GM18517 (cell line): ENCODE data around the gene SLC18A2.
"Not testable (repeated sequence)": the region's sequence is repeated elsewhere in the genome, so short reads cannot be mapped to it uniquely, and the experiment has no call there.

Experiments
- ATAC-seq: cut with Tn5 transposase; IDR thresholded peaks from one replicate; pipeline ENCODE4 v1.9.1; 2021; ENCODE audit warnings: mild to moderate bottlenecking, moderate library complexity; ENCODE audit not compliant: unreplicated experiment

SLC18A2 gene

GRCh38 chr10:117262291-117262902, 21.5 kb downstream of the SLC18A2 start:
- no peak for ATAC-seq

- no peak for ATAC-seq
Observed at GRCh38 chr10:117262903-117263293, 22.0 kb downstream of the SLC18A2 start.

- ATAC-seq = no peak
Observed at GRCh38 chr10:117264782-117265181, 23.9 kb downstream of the SLC18A2 start.

GRCh38 chr10:117266400-117266799, 25.5 kb downstream of the SLC18A2 start:
- ATAC-seq = no peak

- no peak for ATAC-seq
Observed at GRCh38 chr10:117266812-117267211, 25.9 kb downstream of the SLC18A2 start.

- no peak for ATAC-seq
Observed at GRCh38 chr10:117268258-117268657, 27.3 kb downstream of the SLC18A2 start.

GRCh38 chr10:117268907-117269306, 28.0 kb downstream of the SLC18A2 start:
- no peak for ATAC-seq

GRCh38 chr10:117271427-117271826, 30.5 kb downstream of the SLC18A2 start:
- ATAC-seq = no peak

- ATAC-seq = no peak
Observed at GRCh38 chr10:117272195-117273076, 31.5 kb downstream of the SLC18A2 start.

- no peak for ATAC-seq
Observed at GRCh38 chr10:117273980-117274379, 33.1 kb downstream of the SLC18A2 start.

GRCh38 chr10:117274509-117274908, 33.6 kb downstream of the SLC18A2 start:
- ATAC-seq = no peak

GRCh38 chr10:117275121-117275520, 34.2 kb downstream of the SLC18A2 start:
- no peak for ATAC-seq

GRCh38 chr10:117277675-117278074, 36.8 kb downstream of the SLC18A2 start:
- ATAC-seq = no peak

- ATAC-seq = no peak
Observed at GRCh38 chr10:117284716-117285494, 44.0 kb downstream of the SLC18A2 start.

- not testable (repeated sequence) for ATAC-seq
Observed at GRCh38 chr10:117290872-117291271, 50.0 kb downstream of the SLC18A2 start.

- no peak for ATAC-seq
Observed at GRCh38 chr10:117294039-117294645, 53.2 kb downstream of the SLC18A2 start.

- ATAC-seq = no peak
Observed at GRCh38 chr10:117294735-117295134, 53.8 kb downstream of the SLC18A2 start.

- no peak for ATAC-seq
Observed at GRCh38 chr10:117298219-117298618, 57.3 kb downstream of the SLC18A2 start.

GRCh38 chr10:117299435-117299834, 58.5 kb downstream of the SLC18A2 start:
- no peak for ATAC-seq

GRCh38 chr10:117300671-117301070, 59.8 kb downstream of the SLC18A2 start:
- ATAC-seq = no peak

- not testable (repeated sequence) for ATAC-seq
Observed at GRCh38 chr10:117303451-117303850, 62.5 kb downstream of the SLC18A2 start.
